GM11168 (cell line): ENCODE results near the gene PHF20.
"Not testable (repeated sequence)": the region's sequence is repeated elsewhere in the genome, so short reads cannot be mapped to it uniquely, and the experiment has no call there.

Source experiments
- in situ Hi-C: fragments of 300-500 bp; cut with MboI; formaldehyde crosslinking; loops from one replicate; pipeline ENCODE4 v1.12.0; 2022; ENCODE audit warnings: low sequenced_read_pairs; ENCODE audit not compliant: unreplicated experiment

The PHF20 gene

GRCh38 chr20:35882427-35883161 is 110.8 kb downstream of the PHF20 start:
- in situ Hi-C loops = not testable (repeated sequence)

GRCh38 chr20:35883336-35883777 is 111.5 kb downstream of the PHF20 start:
- in situ Hi-C loops = no loop called here

GRCh38 chr20:35883778-35884540 is 112.1 kb downstream of the PHF20 start:
- in situ Hi-C loops = no loop called here

GRCh38 chr20:35884541-35884865 is 112.7 kb downstream of the PHF20 start:
- in situ Hi-C loops = no loop called here

- in situ Hi-C loops = no loop called here
These were observed 113.4 kb downstream of the PHF20 start for GRCh38 chr20:35885212-35885611.

GRCh38 chr20:35886537-35886936 is 114.7 kb downstream of the PHF20 start:
- in situ Hi-C loops = no loop called here

- in situ Hi-C loops = no loop called here
These were observed 115.7 kb downstream of the PHF20 start for GRCh38 chr20:35887393-35888064.

GRCh38 chr20:35888657-35889056 is 116.8 kb downstream of the PHF20 start:
- in situ Hi-C loops = no loop called here

GRCh38 chr20:35891375-35891774 is 119.6 kb downstream of the PHF20 start:
- in situ Hi-C loops = no loop called here

GRCh38 chr20:35892871-35893270 is 121.1 kb downstream of the PHF20 start:
- in situ Hi-C loops = no loop called here

GRCh38 chr20:35893942-35894341 is 122.1 kb downstream of the PHF20 start:
- in situ Hi-C loops = no loop called here

- in situ Hi-C loops = not testable (repeated sequence)
These were observed 123.7 kb downstream of the PHF20 start for GRCh38 chr20:35895516-35895915.

GRCh38 chr20:35899064-35899463 is 127.2 kb downstream of the PHF20 start:
- in situ Hi-C loops = no loop called here

- in situ Hi-C loops = not testable (repeated sequence)
These were observed 129.4 kb downstream of the PHF20 start for GRCh38 chr20:35901230-35901629.

- in situ Hi-C loops = no loop called here
These were observed 130.1 kb downstream of the PHF20 start for GRCh38 chr20:35901678-35902544.

- in situ Hi-C loops = no loop called here
These were observed 130.7 kb downstream of the PHF20 start for GRCh38 chr20:35902545-35902941.

GRCh38 chr20:35903843-35904242 is 132.0 kb downstream of the PHF20 start:
- in situ Hi-C loops = no loop called here

GRCh38 chr20:35904982-35905663 is 133.3 kb downstream of the PHF20 start:
- in situ Hi-C loops = no loop called here

GRCh38 chr20:35907017-35907701 is 135.3 kb downstream of the PHF20 start:
- in situ Hi-C loops = no loop called here
